Measurements from ENCODE around the gene RNF187.
A peak's percentile ranks its signal among the peaks of the same experiment; 100 is the strongest.
"Not testable (repeated sequence)": the region's sequence is repeated elsewhere in the genome, so short reads cannot be mapped to it uniquely, and the experiment has no call there.

RNF187 gene

DNA sequence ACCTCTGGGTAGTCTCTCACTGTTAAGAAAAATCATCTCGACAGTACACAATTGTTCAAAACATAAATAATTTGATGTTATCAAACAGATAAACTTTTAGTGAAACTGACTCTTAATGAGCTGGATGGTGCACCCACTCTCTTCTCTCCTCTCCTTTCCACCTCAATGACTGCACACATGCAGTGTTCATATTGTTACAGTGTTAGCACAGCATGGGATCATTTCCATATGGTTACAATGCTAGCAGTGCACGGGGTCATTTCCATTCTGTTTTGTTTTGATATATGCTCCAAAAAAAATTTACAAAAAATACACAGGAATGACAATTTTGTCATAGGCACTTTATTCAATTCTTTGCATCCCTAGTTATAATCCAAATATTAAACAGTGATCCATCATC, 26.4 kb upstream of the RNF187 start:
- Histone ChIP-seq H3K4me1 (ENCODE audit: control insufficient read depth, insufficient read depth, low read length) (peaks cover 22% of the 10 kb centered on the region), H3K27me3 (ENCODE audit: control insufficient read depth in 1 of 2, insufficient read depth in 2 of 2, low read length in 2 of 2) (peaks cover 44 to 78% of the 10 kb centered on the region in 2 donors), H3K4me3 (ENCODE audit: low read length in 2 of 2) (no peak overlapping the region), H3K36me3 (ENCODE audit: control insufficient read depth in 2 of 2, insufficient read depth in 2 of 2, low read length in 2 of 2) (no peaks in the 10 kb centered on the region), H3K9me3 (ENCODE audit: control insufficient read depth in 2 of 2, low read length in 2 of 2) (no peaks in the 10 kb centered on the region), H3K27ac (ENCODE audit: low read length) (no peak overlapping the region), H3K9ac (ENCODE audit: low read length in 2 of 2) (no peak overlapping the region)

DNA sequence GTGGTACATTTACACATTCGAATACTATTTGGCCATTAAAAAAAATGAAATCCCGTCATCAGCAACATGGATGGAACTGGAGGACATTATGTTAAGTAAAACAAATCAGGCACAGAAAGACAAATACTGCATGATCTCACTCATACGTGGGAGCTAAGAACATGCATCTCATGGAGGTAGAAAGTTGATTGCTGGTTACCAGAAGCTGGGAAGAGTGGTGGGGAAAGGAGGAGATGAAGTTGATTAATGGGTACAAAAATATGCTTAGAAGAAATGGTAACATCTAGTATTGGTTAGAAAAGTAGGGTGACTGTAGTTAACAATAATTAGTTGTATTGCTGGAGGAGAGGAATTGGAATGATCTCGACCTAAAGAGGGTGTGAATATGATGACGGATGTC, 24.6 kb upstream of the RNF187 start:
- peaks cover 16% of the 10 kb centered on the region for H3K4me1 ChIP-seq (ENCODE audit: control insufficient read depth, insufficient read depth, low read length)
- no peaks in the 10 kb centered on the region for H3K9me3 ChIP-seq (ENCODE audit: control insufficient read depth in 2 of 2, low read length in 2 of 2)
- H3K36me3 ChIP-seq (ENCODE audit: control insufficient read depth in 2 of 2, insufficient read depth in 2 of 2, low read length in 2 of 2), result no peaks in the 10 kb centered on the region
- no peak overlapping the region for H3K4me3 ChIP-seq (ENCODE audit: low read length in 2 of 2)
- no peak overlapping the region for H3K9ac ChIP-seq (ENCODE audit: low read length in 2 of 2)
- H3K27me3 ChIP-seq (ENCODE audit: control insufficient read depth in 1 of 2, insufficient read depth in 2 of 2, low read length in 2 of 2), result peaks cover 53 to 83% of the 10 kb centered on the region in 2 donors
- no peak overlapping the region for H3K27ac ChIP-seq (ENCODE audit: low read length)

DNA sequence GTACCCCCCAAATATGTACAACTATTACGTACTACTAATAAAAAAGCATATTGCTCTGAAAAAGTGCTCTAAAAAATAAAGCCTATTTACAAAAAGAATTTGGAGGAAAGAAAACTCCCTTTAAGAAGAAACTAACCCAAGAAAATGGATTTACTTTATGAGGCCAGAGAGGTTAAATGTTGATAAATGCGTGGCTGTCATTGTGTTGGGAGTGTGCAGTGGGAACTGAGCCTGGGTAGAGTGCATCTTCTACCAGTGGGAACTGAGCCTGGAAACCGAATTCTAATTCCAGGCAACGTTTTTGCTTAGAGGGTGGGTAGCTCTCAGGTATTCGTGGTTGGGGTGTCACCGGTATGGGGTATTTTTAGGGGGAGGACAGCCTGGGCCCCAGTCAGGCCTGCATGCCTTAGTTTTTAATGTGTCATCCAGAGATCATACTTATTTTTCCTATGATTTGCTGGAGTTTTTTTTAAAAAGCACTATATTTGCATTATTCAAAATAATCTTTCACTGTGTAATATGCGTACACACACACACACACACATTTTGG, 24.1 kb upstream of the RNF187 start:
- Histone ChIP-seq H3K36me3 (ENCODE audit: control insufficient read depth in 2 of 2, insufficient read depth in 2 of 2, low read length in 2 of 2) (no peaks in the 10 kb centered on the region), H3K4me1 (ENCODE audit: control insufficient read depth, insufficient read depth, low read length) (peaks cover 14% of the 10 kb centered on the region), H3K27me3 (ENCODE audit: control insufficient read depth in 1 of 2, insufficient read depth in 2 of 2, low read length in 2 of 2) (peaks cover 58 to 82% of the 10 kb centered on the region in 2 donors), H3K9me3 (ENCODE audit: control insufficient read depth in 2 of 2, low read length in 2 of 2) (no peaks in the 10 kb centered on the region), H3K27ac (ENCODE audit: low read length) (no peak overlapping the region), H3K4me3 (ENCODE audit: low read length in 2 of 2) (no peak overlapping the region), H3K9ac (ENCODE audit: low read length in 2 of 2) (no peak overlapping the region)

DNA sequence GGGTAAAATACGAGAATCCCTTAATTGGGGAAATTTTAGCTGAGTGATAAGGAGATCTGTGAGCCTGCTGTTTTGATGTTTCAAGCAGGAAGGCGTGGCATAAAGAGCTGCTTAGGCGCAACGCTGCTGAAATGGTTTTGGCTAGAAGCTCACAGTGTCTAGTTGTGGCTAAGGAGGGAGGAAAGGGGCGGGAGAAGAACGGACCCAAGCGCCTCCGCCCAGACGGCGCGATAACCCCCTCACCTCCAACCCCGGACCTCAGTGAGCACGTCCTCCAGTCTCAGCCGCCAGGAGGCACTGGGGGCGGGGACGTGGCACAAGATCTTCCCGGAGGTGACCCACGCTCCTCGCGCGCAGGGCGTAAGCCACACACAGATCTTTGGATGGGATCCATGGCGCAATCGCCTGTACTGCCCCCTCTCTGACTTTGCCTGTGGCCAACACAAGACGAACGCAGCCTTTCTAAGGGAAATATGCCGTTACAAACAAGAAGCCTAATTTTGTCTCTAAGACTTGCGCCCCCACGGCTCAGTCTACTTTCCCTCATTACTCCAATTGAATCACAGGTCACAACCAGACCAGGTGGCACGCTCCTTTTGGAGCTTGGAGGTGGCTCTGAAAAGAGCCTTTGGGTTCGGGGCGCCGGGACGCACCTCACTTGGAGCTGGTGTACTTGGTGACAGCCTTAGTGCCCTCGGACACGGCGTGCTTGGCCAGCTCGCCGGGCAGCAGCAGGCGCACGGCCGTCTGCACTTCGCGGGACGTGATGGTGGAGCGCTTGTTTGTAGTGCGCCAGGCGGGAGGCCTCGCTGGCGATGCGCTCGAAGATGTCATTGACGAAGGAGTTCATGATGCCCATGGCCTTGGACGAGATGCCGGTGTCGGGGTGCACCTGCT, 23.4 kb upstream of the RNF187 start:
- no peak overlapping the region for H3K27ac ChIP-seq (ENCODE audit: low read length)
- peak overlapping the region in 1 of 2 donors; percentile 59 for H3K4me3 ChIP-seq (ENCODE audit: low read length in 2 of 2)
- no peak overlapping the region for H3K9ac ChIP-seq (ENCODE audit: low read length in 2 of 2)
- H3K4me1 ChIP-seq (ENCODE audit: control insufficient read depth, insufficient read depth, low read length), result peaks cover 12% of the 10 kb centered on the region
- no peaks in the 10 kb centered on the region for H3K9me3 ChIP-seq (ENCODE audit: control insufficient read depth in 2 of 2, low read length in 2 of 2)
- H3K27me3 ChIP-seq (ENCODE audit: control insufficient read depth in 1 of 2, insufficient read depth in 2 of 2, low read length in 2 of 2), result peaks cover 58 to 83% of the 10 kb centered on the region in 2 donors
- H3K36me3 ChIP-seq (ENCODE audit: control insufficient read depth in 2 of 2, insufficient read depth in 2 of 2, low read length in 2 of 2), result no peaks in the 10 kb centered on the region

DNA sequence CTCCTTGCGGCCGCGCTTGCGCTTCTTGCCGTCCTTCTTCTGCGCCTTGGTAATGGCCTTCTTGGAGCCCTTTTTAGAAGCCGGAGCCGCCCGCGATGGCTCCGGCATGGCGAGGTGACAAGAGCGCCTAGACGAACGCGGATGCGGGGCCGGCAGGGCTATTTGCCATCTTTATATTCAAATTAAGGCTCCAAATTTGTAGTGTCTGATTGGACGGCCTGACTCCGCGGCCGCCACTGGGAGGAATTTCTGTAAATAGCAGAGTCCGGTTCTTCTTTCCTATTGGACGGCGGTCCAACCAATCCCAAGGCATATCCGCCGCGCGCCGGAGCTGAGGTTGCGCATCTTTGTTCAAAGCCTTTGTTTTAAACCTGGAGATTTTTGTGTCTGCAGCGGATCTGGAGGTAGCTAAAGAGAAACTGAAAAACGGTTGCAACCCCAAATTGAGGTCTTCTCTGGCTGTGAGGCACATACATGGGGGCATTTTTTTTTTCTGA, 22.6 kb upstream of the RNF187 start:
- Histone ChIP-seq H3K4me1 (ENCODE audit: control insufficient read depth, insufficient read depth, low read length) (peaks cover 7% of the 10 kb centered on the region), H3K36me3 (ENCODE audit: control insufficient read depth in 2 of 2, insufficient read depth in 2 of 2, low read length in 2 of 2) (no peaks in the 10 kb centered on the region), H3K9ac (ENCODE audit: low read length in 2 of 2) (no peak overlapping the region), H3K4me3 (ENCODE audit: low read length in 2 of 2) (peak overlapping the region; percentile 26 to 59), H3K27me3 (ENCODE audit: control insufficient read depth in 1 of 2, insufficient read depth in 2 of 2, low read length in 2 of 2) (peaks cover 57 to 84% of the 10 kb centered on the region in 2 donors), H3K9me3 (ENCODE audit: control insufficient read depth in 2 of 2, low read length in 2 of 2) (no peaks in the 10 kb centered on the region), H3K27ac (ENCODE audit: low read length) (no peak overlapping the region)

DNA sequence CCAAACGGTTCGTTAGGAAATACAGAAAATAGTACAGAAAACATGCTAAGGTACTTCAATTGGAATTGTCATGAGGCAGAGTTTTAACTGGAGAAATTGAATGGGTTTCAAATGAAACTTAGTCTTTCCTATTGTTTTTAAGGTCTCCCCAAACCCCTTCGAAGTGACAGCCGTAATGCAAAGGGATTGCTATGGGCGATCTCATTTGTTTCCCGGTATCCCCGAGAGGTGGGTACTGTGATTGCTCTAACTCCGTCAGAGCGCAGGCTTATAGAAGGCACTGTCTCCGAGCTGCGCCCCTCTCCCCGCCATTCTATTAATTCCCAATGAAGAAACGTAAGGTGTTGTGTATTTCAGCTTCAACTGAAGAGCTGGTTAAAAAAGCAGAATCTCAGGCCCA, 22.0 kb upstream of the RNF187 start:
- Histone ChIP-seq H3K4me1 (ENCODE audit: control insufficient read depth, insufficient read depth, low read length) (peaks cover 7% of the 10 kb centered on the region), H3K9ac (ENCODE audit: low read length in 2 of 2) (no peak overlapping the region), H3K27me3 (ENCODE audit: control insufficient read depth in 1 of 2, insufficient read depth in 2 of 2, low read length in 2 of 2) (peaks cover 60 to 87% of the 10 kb centered on the region in 2 donors), H3K9me3 (ENCODE audit: control insufficient read depth in 2 of 2, low read length in 2 of 2) (no peaks in the 10 kb centered on the region), H3K4me3 (ENCODE audit: low read length in 2 of 2) (peak overlapping the region; percentile 26 to 59), H3K27ac (ENCODE audit: low read length) (no peak overlapping the region), H3K36me3 (ENCODE audit: control insufficient read depth in 2 of 2, insufficient read depth in 2 of 2, low read length in 2 of 2) (no peaks in the 10 kb centered on the region)

DNA sequence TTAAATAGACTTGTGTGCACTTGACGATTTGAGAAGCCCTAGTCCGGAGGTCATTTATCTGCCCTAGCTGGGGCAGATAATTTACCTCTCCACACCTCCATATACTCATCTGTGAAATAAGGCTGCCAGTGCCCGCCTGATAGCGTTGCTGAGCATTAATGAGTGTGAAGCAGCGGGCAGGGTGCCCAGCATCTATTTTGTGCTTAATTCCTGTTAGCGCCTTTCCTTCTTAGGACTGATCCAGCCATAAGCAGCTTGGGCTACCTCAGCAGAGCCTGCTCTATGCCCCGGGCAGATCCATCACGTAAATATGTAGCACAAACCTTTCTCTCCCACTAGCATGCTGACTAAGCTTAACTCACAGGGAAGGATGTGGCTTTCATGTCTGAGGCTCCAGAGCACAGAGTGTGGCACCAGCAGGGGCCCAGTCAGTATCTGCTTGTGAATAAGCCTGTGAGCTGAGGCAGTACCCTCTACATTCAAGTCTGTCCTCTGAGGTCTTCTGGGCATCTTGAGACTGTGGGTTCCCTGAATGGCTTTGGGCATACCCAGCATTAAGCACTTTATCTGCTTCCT, 21.5 kb upstream of the RNF187 start:
- peaks cover 62 to 89% of the 10 kb centered on the region in 2 donors for H3K27me3 ChIP-seq (ENCODE audit: control insufficient read depth in 1 of 2, insufficient read depth in 2 of 2, low read length in 2 of 2)
- H3K4me3 ChIP-seq (ENCODE audit: low read length in 2 of 2), result no peak overlapping the region
- H3K36me3 ChIP-seq (ENCODE audit: control insufficient read depth in 2 of 2, insufficient read depth in 2 of 2, low read length in 2 of 2), result no peaks in the 10 kb centered on the region
- no peak overlapping the region for H3K9ac ChIP-seq (ENCODE audit: low read length in 2 of 2)
- peaks cover 7% of the 10 kb centered on the region for H3K4me1 ChIP-seq (ENCODE audit: control insufficient read depth, insufficient read depth, low read length)
- H3K27ac ChIP-seq (ENCODE audit: low read length), result no peak overlapping the region
- H3K9me3 ChIP-seq (ENCODE audit: control insufficient read depth in 2 of 2, low read length in 2 of 2), result no peaks in the 10 kb centered on the region

DNA sequence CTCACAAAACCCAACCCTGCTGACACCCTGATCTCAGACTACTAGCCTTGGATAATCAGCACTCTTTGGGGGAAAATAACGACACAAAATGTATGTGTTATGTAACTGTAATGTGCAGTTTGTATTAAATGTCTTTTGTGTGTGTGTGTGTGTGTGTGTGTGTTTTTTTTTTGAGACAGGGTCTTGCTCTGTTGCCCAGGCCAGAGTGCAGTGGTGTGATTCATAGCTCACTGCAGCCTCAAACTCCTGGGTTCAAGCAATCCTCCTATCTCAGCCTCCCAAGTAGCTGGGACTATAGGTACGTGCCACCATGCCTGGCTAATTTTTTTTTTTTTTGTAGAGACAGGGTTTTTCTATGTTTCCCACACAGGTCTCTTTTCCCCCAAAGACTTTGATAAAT, 19.0 kb upstream of the RNF187 start:
- H3K9me3 ChIP-seq (ENCODE audit: control insufficient read depth in 2 of 2, low read length in 2 of 2); H3K4me3 ChIP-seq (ENCODE audit: low read length in 2 of 2); H3K4me1 ChIP-seq (ENCODE audit: control insufficient read depth, insufficient read depth, low read length); H3K36me3 ChIP-seq (ENCODE audit: control insufficient read depth in 2 of 2, insufficient read depth in 2 of 2, low read length in 2 of 2); H3K9ac ChIP-seq (ENCODE audit: low read length in 2 of 2); H3K27ac ChIP-seq (ENCODE audit: low read length): not testable (repeated sequence)
- peaks cover 59 to 68% of the 10 kb centered on the region in 2 donors for H3K27me3 ChIP-seq (ENCODE audit: control insufficient read depth in 1 of 2, insufficient read depth in 2 of 2, low read length in 2 of 2)

DNA sequence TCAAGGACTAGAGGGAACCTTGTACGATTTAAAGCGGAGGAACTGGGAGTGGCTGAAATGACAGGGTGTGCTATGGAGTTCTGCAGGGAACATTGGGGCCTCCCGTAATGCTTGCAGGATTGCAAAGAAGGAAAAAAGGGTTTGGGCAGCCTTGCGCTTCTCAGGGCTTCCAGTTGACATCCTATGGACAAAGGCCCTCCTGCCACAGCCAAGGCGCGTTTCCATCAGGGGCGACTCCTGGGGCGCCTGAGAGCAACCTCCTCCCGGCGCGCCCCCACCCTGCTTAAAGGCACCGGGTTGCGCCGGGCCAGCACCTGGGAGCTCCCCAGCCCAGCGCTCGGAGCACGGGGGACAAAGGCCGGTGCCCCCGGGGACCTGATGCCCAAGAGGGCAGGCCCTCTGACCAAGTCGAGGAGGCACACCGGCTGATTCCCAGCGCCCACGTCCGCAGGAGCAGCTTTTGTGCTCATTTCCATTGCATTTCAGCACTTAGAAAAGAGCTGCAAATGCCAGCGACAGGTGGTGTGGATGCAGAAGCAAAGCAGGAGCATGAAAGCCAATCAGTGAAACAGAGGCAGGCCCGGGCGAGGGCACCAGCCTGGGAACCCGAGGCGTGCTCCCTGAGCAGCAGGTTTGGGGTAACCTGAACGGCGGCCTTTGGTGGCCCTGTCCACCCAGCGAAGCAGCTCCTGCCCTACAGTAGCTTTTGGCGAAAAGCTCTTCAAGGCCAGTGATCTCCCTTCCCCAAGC, 17.6 kb upstream of the RNF187 start:
- H3K27me3 ChIP-seq (ENCODE audit: control insufficient read depth in 1 of 2, insufficient read depth in 2 of 2, low read length in 2 of 2), result peaks cover 48 to 54% of the 10 kb centered on the region in 2 donors
- H3K4me3 ChIP-seq (ENCODE audit: low read length in 2 of 2), result no peak overlapping the region
- no peak overlapping the region for H3K9ac ChIP-seq (ENCODE audit: low read length in 2 of 2)
- H3K9me3 ChIP-seq (ENCODE audit: control insufficient read depth in 2 of 2, low read length in 2 of 2), result no peaks in the 10 kb centered on the region
- H3K36me3 ChIP-seq (ENCODE audit: control insufficient read depth in 2 of 2, insufficient read depth in 2 of 2, low read length in 2 of 2), result no peaks in the 10 kb centered on the region
- no peak overlapping the region for H3K27ac ChIP-seq (ENCODE audit: low read length)
- H3K4me1 ChIP-seq (ENCODE audit: control insufficient read depth, insufficient read depth, low read length), result peaks cover 4% of the 10 kb centered on the region

DNA sequence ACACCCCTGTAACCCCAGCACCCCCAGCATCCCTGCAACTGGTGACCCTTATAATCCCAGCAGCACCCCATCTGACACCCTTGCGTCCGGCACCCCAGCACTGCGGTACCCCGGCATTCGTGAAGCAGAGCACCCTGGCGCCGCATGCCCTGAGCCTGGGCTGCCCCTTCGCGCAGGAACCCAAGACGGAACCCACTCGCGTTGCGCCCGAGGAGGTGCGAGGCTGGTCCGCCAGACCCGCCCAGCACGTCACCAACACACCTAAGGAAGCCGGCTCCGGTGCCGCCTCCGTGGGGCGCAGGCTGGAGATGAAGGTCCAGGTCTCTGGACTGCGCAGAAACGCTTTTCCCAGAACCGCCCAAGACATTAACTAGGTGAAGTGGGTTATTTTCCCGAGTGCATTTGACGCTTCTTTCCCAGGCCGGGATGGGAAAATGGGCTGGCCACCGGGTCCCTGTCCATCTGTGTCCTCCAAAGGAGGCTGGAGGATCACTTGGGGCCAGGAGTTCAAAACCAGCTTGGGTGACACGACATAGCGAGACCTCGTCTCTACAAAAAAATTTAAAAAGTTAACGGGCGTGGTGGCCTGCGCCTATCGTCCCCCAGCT, 15.9 kb upstream of the RNF187 start:
- H3K4me1 ChIP-seq (ENCODE audit: control insufficient read depth, insufficient read depth, low read length), result no peaks in the 10 kb centered on the region
- no peak overlapping the region for H3K4me3 ChIP-seq (ENCODE audit: low read length in 2 of 2)
- H3K27ac ChIP-seq (ENCODE audit: low read length), result no peak overlapping the region
- H3K9ac ChIP-seq (ENCODE audit: low read length in 2 of 2), result no peak overlapping the region
- no peaks in the 10 kb centered on the region for H3K9me3 ChIP-seq (ENCODE audit: control insufficient read depth in 2 of 2, low read length in 2 of 2)
- peaks cover 36 to 38% of the 10 kb centered on the region in 2 donors for H3K27me3 ChIP-seq (ENCODE audit: control insufficient read depth in 1 of 2, insufficient read depth in 2 of 2, low read length in 2 of 2)
- no peaks in the 10 kb centered on the region for H3K36me3 ChIP-seq (ENCODE audit: control insufficient read depth in 2 of 2, insufficient read depth in 2 of 2, low read length in 2 of 2)

Data from stomach smooth muscle (tissue), 2 donors.